HG03469 (cell line): ENCODE data around the gene AARSD1.
"Not testable (repeated sequence)": the region's sequence is repeated elsewhere in the genome, so short reads cannot be mapped to it uniquely, and the experiment has no call there.

ENCODE experiments used
- ATAC-seq: cut with Tn5 transposase; IDR thresholded peaks from one replicate; pipeline ENCODE4 v1.9.1; 2021; ENCODE audit warnings: mild to moderate bottlenecking, moderate library complexity, moderate number of reproducible peaks; ENCODE audit not compliant: unreplicated experiment

The AARSD1 gene

DNA sequence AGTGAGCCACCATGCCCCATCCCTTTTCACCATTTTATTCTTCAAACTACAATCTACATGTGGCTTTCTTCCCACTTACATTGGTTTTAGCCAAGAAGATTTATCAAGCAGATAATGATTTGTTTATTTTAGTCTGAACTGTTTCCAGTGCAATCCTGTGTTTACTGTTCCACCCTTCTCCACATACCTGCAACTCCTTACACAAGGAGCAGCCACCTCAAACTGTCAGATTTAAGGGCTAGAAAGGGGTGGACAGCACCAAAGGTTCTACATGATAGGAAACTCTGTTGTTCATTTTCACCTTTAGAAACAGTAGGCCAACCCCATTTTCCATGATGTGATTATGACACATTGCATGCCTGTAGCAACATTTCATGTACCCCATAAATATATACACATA lies 18.0 kb upstream of the AARSD1 start:
- no peak for ATAC-seq

DNA sequence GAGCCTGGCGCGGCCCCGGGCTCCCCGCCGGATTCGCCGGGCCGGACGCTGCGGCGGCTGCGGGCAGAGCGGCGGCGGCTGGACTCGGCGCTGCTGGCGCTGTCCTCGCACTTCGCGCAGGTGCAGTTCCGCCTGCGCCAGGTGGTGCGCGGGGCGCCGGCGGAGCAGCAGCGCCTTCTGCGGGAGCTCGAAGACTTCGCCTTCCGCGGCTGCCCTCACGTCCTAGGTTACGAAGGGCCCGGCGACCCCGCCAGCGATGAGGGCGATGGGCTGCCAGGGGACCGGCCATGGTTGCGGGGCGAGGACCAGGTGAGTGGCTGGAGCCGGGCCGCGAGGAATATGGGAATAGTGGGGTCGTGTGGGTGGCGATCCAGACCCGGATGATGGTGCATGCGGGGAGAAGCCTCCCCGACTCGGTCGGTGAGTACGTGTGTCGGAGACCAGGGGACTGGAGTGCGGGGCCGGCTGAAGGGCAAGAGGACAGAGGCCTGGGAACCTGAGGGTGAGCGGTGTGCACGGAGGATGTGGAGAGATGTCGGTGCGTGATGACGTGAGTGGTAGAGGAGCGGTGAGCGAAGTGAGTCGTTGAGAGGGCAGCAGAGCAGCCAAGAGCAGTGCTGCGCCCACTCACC lies 16.6 kb upstream of the AARSD1 start:
- ATAC-seq: no peak

DNA sequence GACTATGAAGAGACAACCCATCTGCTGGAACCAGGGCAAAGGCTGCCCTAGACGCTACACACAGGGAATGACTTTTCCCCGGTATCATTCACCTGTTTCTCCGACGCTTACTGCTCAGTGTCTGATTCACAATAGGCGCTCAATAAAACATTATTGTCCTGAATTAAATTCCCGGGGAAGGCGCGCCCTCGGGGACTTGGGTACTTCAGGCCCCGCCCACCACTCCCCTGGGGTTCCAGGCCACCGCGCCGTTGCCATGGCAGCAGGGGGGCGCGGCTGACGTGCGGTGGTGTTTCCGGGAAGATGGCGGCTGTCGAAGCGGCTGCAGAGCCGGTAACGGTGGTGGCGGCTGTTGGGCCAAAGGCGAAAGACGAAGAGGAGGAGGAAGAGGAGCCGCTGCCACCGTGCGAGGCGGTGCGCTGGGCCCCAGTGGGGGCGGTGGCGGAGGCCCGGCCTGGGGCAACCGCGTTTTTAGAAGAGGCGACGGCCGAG lies 16.1 kb upstream of the AARSD1 start, which contains the start of gene RUNDC1:
Gene RUNDC1, plus strand, starts transcription at position 292 of the 492 bp plus-strand sequence. Its CDS starts 12 bp downstream, at position 304.
- ATAC-seq: no peak

DNA sequence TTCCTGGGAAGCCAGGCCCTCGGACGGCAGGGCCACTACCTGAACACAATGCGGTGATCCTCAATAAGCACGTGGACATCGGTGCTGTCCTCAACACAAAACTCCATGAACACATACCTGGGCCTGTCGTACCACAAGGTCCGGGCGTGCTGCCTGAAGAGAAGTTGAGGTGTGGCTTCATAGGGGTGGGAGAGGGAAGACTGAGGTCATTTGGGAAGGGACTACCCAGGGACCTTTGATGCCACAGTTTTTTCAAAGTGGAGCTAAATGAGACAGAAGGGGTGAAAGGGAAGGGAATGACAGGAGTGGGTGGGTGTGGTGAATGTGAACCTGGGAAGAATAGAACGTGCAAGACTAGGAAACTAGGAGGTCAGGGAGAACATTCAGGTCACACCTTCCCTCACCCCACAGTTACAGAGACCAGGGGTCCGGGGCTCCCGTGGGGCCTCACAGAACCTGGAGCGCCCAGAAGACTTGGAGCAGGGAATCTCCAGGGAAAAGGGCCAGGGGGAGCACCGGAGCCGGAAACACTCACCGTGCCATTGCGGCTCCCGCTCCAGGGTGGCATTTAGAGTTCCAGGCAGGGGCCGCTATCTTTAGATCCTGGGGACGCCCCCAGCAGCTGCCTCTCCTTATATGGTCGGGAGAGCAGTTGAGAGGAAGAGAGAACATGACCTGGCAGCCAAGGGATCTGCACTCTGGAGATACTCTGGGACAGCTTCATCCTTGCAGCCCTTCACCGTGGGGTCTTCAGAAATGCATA lies 15.4 kb upstream of the AARSD1 start, which contains the start of gene PTGES3L:
Gene PTGES3L, minus strand, starts transcription at position 570 of the 763 bp plus-strand sequence. Its CDS starts 27 bp downstream, at position 543.
- ATAC-seq: no peak

GRCh38 chr17:42975701-42976100 lies 11.4 kb upstream of the AARSD1 start:
- not testable (repeated sequence) for ATAC-seq

DNA sequence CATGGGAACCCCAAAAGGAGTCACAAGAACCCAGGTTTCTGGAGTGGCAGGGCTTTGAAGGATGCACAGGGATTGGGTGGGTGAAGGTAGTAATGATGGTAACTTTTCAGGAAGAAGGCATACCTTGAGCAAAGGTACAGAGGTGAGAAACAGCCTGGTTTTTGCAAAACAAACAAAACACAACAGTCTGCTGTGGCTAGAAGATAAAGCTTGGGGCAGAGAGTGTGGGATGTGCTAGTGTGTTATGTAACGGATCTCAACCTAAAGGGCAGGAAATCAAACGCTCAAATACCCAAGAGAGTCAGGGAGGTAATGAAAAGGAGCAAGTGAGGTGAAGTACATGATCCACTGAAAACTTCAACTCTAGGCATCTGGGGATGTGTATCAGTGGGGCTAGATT lies 11.0 kb upstream of the AARSD1 start:
- no peak for ATAC-seq

- not testable (repeated sequence) for ATAC-seq
Measured at GRCh38 chr17:42973323-42973722, 9.1 kb upstream of the AARSD1 start.

- no peak for ATAC-seq
Measured at GRCh38 chr17:42971589-42971988, 7.3 kb upstream of the AARSD1 start.

GRCh38 chr17:42969001-42969581 lies 4.8 kb upstream of the AARSD1 start:
- no peak for ATAC-seq

- ATAC-seq: no peak
Measured at GRCh38 chr17:42967925-42968324, 3.7 kb upstream of the AARSD1 start.

- ATAC-seq: no peak
Measured at GRCh38 chr17:42953669-42954068, 10.6 kb downstream of the AARSD1 start.

- ATAC-seq: no peak
Measured at GRCh38 chr17:42950044-42950783, 14.0 kb downstream of the AARSD1 start.

GRCh38 chr17:42946812-42947211 lies 17.4 kb downstream of the AARSD1 start:
- no peak for ATAC-seq

- no peak for ATAC-seq
Measured at GRCh38 chr17:42944211-42944610, 20.0 kb downstream of the AARSD1 start.

- ATAC-seq: no peak
Measured at GRCh38 chr17:42937712-42938596, 26.3 kb downstream of the AARSD1 start.

GRCh38 chr17:42929497-42929844 lies 34.8 kb downstream of the AARSD1 start:
- ATAC-seq: no peak

- ATAC-seq: no peak
Measured at GRCh38 chr17:42928714-42929496, 35.3 kb downstream of the AARSD1 start.

DNA sequence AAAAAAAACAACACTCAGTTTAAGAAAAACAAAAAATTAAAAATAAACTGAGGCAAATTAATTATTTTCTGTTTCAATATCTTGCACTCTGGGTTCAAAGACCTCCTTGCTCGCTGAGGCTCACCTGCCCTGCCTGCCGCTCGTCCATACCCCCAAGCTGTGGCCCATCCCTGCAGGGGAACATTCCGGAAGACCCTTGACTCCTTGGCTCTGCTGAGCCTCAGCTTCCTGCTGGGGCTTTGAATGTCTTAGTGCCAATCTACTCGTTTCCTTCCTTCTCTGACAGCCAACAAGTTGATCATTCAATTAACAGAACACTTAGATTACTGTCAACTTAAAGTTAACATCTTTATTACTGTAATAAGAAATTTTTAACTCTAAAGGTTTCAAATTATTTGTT lies 39.4 kb downstream of the AARSD1 start:
- no peak for ATAC-seq

GRCh38 chr17:42923472-42923871 lies 40.8 kb downstream of the AARSD1 start:
- not testable (repeated sequence) for ATAC-seq
